Hematopoietic multipotent progenitor cell treated with erythropoietin and hydrocortisone succinate and interleukin-3 and kit ligand, for 8 days (in vitro differentiated cells): Measurements from ENCODE around the gene COL1A1.

ENCODE experiments used
- DNase-seq: peaks from one replicate; pipeline ENCODE4 v3.0.0-alpha.2; 2015

Gene COL1A1

DNA sequence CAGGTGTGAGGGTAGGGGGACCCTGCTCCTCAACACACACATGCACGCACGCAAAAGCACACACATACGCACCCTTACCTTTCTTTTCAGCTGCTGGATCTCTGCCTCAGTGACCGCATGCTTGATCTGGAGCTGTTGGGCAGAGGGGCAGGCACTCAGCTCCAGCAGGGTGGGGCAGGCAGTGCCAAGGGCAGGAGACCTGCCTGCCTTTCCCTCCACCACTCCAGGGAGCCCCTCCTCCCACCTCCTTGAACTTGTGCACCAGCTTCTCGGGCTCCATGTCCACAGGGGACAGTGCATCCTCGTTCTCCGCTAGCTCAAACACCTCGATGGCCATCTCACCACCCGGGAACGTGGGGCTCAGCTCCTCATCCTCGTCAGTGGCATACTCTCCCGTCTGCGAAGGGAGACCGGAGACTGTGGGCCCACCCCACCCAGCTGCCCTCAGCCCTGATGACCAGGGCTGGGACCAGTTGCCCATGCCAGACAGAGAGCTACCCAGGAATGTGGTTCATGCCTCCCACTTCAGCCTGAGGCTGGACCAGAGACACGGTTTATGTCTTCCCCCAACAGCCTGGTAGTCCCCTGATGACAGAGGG, 62.1 kb downstream of the COL1A1 start:
- no peak for DNase-seq

DNA sequence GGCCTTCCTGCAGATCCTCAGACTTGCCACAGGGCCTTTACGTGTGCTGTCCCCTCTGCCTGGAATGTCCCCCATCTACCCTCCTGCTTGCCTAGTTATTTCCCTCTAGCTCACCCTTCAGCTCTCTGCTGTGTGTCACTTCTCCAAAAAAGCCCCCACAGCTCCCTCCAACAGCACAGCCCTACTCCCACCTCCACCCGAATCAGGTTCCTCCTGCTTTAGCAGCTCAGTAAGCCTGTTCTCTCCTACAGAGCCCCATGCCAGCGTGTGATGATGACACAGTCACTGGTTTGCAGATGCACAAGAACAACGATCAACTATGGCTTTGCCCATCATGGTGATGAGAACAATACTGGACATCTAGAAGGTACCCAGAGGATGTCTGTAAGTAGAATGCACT, 64.4 kb downstream of the COL1A1 start:
- no peak for DNase-seq

DNA sequence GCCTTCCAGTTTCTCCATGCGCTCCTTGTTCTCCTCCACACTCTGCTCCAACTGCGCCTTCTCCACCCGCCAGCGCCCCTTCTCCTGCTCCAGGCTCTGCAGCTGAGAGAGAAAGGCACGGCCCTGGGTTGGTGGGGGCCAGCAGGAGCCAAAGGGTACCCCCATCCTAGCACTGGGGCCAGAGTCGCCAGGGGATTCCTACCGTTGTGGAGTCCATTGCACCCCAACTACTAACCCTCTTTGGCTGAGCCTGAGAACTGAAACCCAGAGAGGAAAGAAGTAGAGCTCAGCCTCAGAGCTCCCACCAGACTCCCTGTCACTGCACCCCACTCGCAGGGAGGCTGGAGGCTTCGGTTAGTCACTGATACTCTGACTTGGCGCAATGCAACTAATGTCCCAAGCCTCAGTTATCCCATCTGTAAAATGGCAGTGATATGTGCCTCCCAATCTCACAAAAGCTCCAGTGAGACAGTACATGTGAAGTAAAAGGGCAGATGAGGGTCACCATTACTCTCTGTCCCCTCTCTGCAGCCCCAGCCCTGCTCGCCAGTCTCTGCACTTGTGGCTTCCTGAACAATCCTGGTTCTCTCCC, 65.2 kb downstream of the COL1A1 start:
- DNase-seq = no peak

DNA sequence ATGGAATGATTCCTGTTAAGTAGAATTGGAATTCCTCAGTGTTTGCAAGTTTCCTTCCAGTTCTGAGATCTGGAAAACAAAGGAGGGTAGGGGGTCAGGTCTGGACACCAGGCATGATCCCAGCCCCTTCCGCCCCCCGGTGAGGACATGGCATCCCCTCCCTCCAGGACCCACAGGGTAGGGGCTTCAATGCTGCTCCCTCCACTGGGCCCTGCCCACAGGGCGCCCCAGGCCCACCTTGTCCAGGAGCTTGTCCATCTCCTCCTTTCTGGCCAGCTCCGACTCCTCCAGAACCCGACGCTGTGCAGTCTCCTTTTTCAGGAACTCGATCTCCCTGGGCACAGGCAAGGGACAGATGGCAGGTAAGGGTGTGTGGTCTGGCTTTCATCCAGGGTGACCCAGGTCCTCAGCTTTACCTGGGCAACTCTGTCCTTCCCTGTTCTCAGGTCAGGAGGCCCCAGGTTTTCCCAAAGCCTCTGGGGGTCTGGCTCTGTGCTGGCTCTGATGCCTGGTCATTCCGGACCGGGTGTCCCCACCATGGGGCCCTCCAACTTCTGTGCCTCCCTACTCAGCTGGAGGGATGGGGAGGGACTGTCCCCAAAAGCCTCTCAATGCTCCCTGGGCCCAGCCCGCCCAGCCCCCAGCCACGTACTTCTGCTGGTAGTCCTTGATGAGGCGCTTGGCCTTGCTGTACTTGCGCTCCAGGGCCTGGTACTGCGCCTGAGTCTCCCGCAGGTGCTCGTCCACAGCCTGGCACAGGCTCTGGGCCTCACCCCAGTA, 65.9 kb downstream of the COL1A1 start:
- no peak for DNase-seq

DNA sequence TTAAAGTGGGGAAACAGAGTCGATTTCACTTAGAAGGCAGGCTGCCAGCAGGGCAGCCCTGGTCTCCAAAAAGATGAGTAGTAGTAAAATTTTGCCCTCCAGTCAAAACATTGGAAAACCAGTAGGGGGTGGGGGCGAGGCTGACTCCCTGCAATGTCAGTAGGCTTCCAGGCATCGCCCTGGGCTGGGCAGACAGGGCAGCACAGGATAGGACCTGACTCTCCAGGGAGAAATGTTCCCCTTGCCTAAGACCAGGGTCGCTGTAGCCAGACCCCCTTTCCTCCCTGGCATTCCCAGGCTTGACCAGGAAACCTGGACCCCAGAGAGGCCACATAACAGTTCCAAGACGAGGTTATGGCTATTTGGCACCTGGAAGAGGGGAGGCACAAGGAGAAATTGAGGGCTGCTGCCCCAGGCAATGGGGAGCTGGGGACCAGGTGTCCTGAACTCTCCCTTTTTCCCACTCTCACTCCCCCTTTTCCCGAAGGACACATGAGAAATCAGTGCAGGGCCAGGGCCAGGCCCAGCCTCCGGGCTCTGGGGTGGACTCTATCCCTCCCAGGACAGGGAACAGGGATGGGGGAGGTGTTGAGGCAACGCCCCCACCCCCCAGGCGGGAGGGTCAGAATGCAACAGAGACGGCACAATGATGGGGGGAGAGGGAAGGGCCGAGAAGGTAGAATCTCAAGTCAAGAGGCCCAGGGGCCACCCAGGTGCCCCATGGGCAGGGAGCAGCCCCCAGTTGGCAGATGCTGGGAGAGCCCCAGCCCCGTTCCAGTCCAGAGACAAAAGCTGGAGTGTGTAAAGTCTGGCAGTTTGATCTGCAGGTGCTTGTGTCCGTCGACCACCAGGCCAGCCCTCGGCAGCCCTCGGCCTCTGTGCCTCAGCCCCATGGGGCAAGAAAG, 67.0 kb downstream of the COL1A1 start:
- no peak for DNase-seq

DNA sequence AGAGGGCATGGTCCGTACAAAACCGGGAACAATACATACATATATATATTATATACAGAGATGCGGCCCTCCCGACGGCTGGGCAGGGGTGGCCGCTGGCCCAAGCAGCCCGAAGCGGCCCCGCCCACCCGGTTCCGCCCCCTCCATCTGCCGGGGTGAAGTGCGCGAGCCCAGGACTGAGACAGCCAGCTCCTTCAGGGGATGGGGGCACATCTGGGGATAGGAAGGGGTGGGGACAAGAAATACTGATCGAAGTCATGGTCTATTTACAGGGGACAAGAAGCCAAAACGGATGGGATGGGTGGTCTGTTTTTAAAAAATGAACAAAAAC, 67.7 kb downstream of the COL1A1 start:
- DNase-seq = no peak
